Psoas muscle (tissue), 8 donors: ENCODE measurements around the gene CARMIL1. TPM values are rescaled to one million over a fixed set of nuclear protein-coding genes. Genes with fewer than 3 reads are reported as not detected.

ENCODE experiments used
- ATAC-seq, 4 donors: fragments of 200-7000 bp; cut with Tn5 transposase; one replicate each; pipeline ENCODE4 v1.9.1; 2020; ENCODE audit warnings: moderate library complexity in 3 of 4, mild to moderate bottlenecking in 2 of 4
- DNase-seq, 2 donors: peaks; one replicate each; pipeline ENCODE4 v3.0.0-alpha.2; 2020
- H3K27ac ChIP-seq: fragments of 200-600 bp; one replicate; pipeline ENCODE4 v1.8.0; 2022
- H3K27me3 ChIP-seq, 3 donors: fragments of 200-600 bp in 1 of 3; one replicate each; pipeline versions ENCODE4 v1.6.1 to v1.8.0; 2013 to 2022; ENCODE audit warnings: low read length in 2 of 3, mild to moderate bottlenecking in 2 of 3, moderate library complexity in 1 of 3; ENCODE audit not compliant: insufficient read depth in 3 of 3
- H3K36me3 ChIP-seq, 2 donors: fragments of 200-600 bp in 1 of 2; one replicate each; pipeline versions ENCODE4 v1.6.1 to v1.8.0; 2013 to 2022; ENCODE audit warnings: low read depth in 1 of 2, mild to moderate bottlenecking in 1 of 2, moderate library complexity in 1 of 2; ENCODE audit not compliant: insufficient read depth in 1 of 2
- H3K4me1 ChIP-seq: fragments of 200-600 bp; one replicate; pipeline ENCODE4 v1.8.0; 2022
- H3K4me3 ChIP-seq: fragments of 200-600 bp; one replicate; pipeline ENCODE4 v1.8.0; 2022; ENCODE audit warnings: mild to moderate bottlenecking
- H3K9me3 ChIP-seq: fragments of 200-600 bp; one replicate; pipeline ENCODE4 v1.8.0; 2022
- CTCF ChIP-seq: fragments of 200-600 bp; IDR thresholded peaks from one replicate; pipeline ENCODE4 v1.8.0; 2022; ENCODE audit warnings: antibody characterized with exemption
- WGBS, 3 donors: extraction: QIAGEN DNeasy Blood & Tissue Kit; methylation state at CpG; one replicate each; pipeline versions ENCODE4 v1.1.6 to v1.1.7; 2013; 5-methylcytosine and 5-hydroxymethylcytosine counted together
- intact Hi-C, 2 donors: fragments of 100-400 bp; cut with DNase I; formaldehyde crosslinking; loops; one replicate each; pipeline versions ENCODE4 v1.11.0 to v1.14.2; 2022
- polyA plus RNA-seq, 3 donors: library from polyadenylated mRNA; stranded (reverse); fragments of 200-250 nt; gene quantifications; one replicate each; pipeline ENCODE4 v1.2.3, GENCODE V29; 2013
- total RNA-seq, 4 donors: library from RNA; stranded (reverse); fragmentation: NEBNext Ultra II Directional in 2 of 4; extraction: Animal tissue kit (Norgen Biotek cat#: 25700) in 2 of 4; gene quantifications; one replicate each; pipeline versions ENCODE4 v1.2.1 to v1.2.4, GENCODE V29; 2021 to 2023
- donor health status: healthy with polysubstance abuse.
- donor health status: DM: no; HTN: no; CAD: no; lungs with moderate emphysema.
- donor health status: Bipolar disorder and iron deficiency.
- donor health status: healthy.
- donor health status: DM: yes; HTN: yes; CAD: no.
- donor health status: DM: no; HTN: no; CAD: no.
- donor health status: DM: no; HTN: no; CAD: no.
- donor health status: DM: yes; HTN: yes; CAD: no.

The CARMIL1 gene
- total and polyA plus RNA-seq, 7 donors = 0.11 to 1.0 (median 0.76) TPM

GRCh38 chr6:25477006-25477590 lies 197.9 kb downstream of the CARMIL1 start:
- intact Hi-C loops = loop anchor here in 1 of 2 donors (10.0 kb wide), 1 partner anchor 192 kb away; no protein-coding TSS in a partner anchor
- DNase-seq = no peak
- H3K27ac ChIP-seq = no peak overlapping the region
- H3K27me3 ChIP-seq = no peaks in the 10 kb centered on the region
- H3K36me3 ChIP-seq = no peaks in the 10 kb centered on the region
- WGBS, 3 donors = 75 to 79% (median 76%) methylated on average over 4 of the region's 4 CpGs
- H3K4me1 ChIP-seq = no peaks in the 10 kb centered on the region
- no peak for ATAC-seq
- H3K4me3 ChIP-seq = no peak overlapping the region
- no peak for TF ChIP-seq CTCF
- H3K9me3 ChIP-seq = no peaks in the 10 kb centered on the region

GRCh38 chr6:25478973-25479372 lies 199.8 kb downstream of the CARMIL1 start:
- DNase-seq = no peak
- intact Hi-C loops = loop anchor here in 1 of 2 donors (10.0 kb wide), 1 partner anchor 194 kb away; no protein-coding TSS in a partner anchor
- Histone ChIP-seq H3K27me3 (no peaks in the 10 kb centered on the region), H3K36me3 (no peaks in the 10 kb centered on the region), H3K9me3 (no peaks in the 10 kb centered on the region), H3K4me3 (no peak overlapping the region), H3K4me1 (no peaks in the 10 kb centered on the region), H3K27ac (no peak overlapping the region)
- ATAC-seq = no peak
- 52 to 74% (median 68%) methylated on average over 1 of the region's 1 CpG for WGBS, 3 donors
- no peak for TF ChIP-seq CTCF

- Histone ChIP-seq H3K27me3 (no peaks in the 10 kb centered on the region), H3K27ac (no peak overlapping the region), H3K4me3 (no peak overlapping the region), H3K4me1 (no peaks in the 10 kb centered on the region), H3K9me3 (no peaks in the 10 kb centered on the region), H3K36me3 (no peaks in the 10 kb centered on the region)
- intact Hi-C loops = no loop called here
- DNase-seq (no peak), ATAC-seq (no peak)
- no peak for TF ChIP-seq CTCF
- WGBS, 3 donors = 79 to 94% (median 90%) methylated on average over 1 of the region's 1 CpG
These were observed 202.1 kb downstream of the CARMIL1 start for GRCh38 chr6:25481267-25481666.

- ATAC-seq (no peak), DNase-seq (no peak)
- WGBS, 3 donors = 96 to 97% (median 97%) methylated on average over 1 of the region's 1 CpG
- no peaks in the 10 kb centered on the region for H3K9me3 ChIP-seq
- TF ChIP-seq CTCF = no peak
- no peak overlapping the region for H3K4me3 ChIP-seq
- intact Hi-C loops = no loop called here
- no peaks in the 10 kb centered on the region for H3K27me3 ChIP-seq
- H3K27ac ChIP-seq = no peak overlapping the region
- no peaks in the 10 kb centered on the region for H3K4me1 ChIP-seq
- no peaks in the 10 kb centered on the region for H3K36me3 ChIP-seq
These were observed 203.8 kb downstream of the CARMIL1 start for GRCh38 chr6:25482996-25483395.

GRCh38 chr6:25483943-25484342 lies 204.8 kb downstream of the CARMIL1 start:
- Histone ChIP-seq H3K4me1 (no peaks in the 10 kb centered on the region), H3K36me3 (no peaks in the 10 kb centered on the region), H3K27ac (no peak overlapping the region), H3K9me3 (no peaks in the 10 kb centered on the region), H3K4me3 (no peak overlapping the region), H3K27me3 (no peaks in the 10 kb centered on the region)
- TF ChIP-seq CTCF = no peak
- ATAC-seq (no peak), DNase-seq (no peak)
- 66 to 74% (median 73%) methylated on average over 5 of the region's 5 CpGs for WGBS, 3 donors
- intact Hi-C loops = no loop called here
